GM19035 (cell line): ENCODE results near the gene BPIFB2.
"Not testable (repeated sequence)": the region's sequence is repeated elsewhere in the genome, so short reads cannot be mapped to it uniquely, and the experiment has no call there.

ENCODE experiments used
- ATAC-seq: cut with Tn5 transposase; IDR thresholded peaks from one replicate; pipeline ENCODE4 v1.9.1; 2021; ENCODE audit not compliant: unreplicated experiment

BPIFB2 gene

GRCh38 chr20:32970115-32970972, 37.2 kb upstream of the BPIFB2 start:
- no peak for ATAC-seq

GRCh38 chr20:32970973-32971300, 36.6 kb upstream of the BPIFB2 start:
- ATAC-seq: no peak

DNA sequence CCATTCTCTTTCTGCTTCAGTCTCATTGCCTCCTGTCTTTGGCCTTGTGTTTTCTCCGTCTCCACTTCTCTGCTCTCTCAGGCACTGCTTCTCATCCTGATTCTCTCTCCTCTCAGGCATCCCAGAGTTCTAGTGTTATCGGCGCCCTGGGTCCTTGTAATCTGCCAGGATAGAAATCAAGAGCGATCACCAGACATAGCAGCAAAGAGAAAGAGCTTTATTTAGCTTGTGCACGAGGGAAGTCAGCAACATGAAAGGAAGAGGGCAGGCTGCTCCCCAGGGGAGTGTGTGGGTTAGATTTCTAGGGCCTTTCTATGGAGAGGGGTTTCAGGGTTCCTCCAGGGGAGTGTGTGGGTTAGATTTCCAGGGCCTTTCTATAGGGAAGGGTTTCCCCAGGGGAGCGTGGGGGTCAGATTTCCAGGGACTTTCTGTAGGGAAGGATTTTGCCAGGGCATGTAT, 35.8 kb upstream of the BPIFB2 start:
- ATAC-seq: peak; percentile 21

DNA sequence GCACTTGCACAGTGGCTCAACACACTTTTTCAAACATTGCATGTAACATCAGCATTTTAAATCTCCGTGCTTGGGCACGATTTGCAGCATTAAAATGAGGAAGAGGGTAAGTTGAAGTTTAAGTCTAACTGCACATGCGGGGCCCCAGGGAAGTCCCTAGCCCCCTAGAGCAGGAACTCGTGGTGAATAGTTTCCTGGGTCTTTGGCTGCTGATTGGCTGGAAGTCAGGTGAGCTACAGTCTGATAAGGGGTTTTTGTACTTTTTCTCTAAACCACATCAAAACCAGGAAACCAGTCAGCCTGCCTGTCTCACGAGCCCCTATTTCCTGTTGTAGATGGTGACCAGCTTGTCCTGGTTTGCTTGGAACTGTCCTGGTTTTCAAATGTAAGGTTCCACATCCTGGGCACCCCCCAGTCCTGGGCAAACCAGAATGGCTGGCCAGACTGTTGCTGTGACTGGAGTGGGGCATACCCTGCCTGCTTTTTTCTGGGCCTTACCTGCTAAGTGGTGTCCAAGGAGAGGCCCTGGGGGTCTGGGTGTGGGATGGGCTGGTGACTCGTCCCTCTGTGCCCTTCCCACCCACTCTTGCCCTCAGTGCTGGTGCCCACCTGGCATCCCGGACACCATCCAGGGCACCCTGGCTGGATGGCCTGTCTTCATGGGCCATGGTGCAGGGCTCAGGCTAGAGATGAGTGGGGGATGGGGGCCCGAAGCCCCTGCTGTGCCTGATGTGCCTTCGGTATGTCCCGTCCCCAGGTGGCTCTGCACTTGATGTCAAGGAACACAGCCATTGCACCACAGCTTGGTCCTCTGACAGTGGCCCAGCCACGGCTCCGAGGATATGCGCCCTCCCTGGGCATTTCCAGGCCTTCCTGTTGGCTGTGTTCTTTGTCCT, 35.1 kb upstream of the BPIFB2 start:
- ATAC-seq: peak; percentile 92

GRCh38 chr20:32973077-32973717, 34.3 kb upstream of the BPIFB2 start:
- ATAC-seq: no peak

DNA sequence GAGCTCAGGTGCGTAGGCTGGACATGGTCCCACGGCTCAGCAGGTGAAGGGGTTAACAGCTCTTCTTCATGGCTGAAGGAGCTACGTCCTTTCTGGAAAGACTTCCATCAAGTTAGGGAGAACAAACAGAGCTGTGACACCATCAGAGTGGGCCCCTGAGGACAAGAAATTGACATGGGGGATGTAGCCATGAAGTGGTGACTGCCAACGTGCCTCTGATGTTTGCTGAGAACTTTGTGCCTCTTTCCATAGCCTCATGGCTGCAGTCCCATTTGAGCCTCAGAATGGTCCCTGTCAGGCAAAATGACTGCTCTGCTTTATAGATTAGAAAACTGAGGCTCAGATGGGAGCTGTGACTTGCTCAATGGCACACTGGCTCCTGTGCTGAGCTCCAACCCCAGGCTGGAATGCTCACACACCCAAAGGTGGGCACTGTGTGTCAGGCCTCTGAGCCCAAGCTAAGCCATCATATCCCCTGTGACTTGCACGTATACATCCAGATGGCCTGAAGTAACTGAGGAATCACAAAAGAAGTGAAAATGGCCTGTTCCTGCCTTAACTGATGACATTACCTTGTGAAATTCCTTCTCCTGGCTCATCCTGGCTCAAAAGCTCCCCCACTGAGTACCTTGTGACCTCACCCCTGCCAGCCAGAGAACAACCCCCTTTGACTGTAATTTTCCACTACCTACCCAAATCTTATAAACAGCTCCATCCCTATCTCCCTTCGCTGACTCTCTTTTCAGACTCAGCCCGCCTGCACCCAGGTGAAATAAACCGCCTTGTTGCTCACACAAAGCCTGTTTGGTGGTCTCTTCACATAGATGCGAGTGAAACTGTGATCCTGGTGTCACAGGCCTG, 33.1 kb upstream of the BPIFB2 start:
- ATAC-seq: not testable (repeated sequence)

DNA sequence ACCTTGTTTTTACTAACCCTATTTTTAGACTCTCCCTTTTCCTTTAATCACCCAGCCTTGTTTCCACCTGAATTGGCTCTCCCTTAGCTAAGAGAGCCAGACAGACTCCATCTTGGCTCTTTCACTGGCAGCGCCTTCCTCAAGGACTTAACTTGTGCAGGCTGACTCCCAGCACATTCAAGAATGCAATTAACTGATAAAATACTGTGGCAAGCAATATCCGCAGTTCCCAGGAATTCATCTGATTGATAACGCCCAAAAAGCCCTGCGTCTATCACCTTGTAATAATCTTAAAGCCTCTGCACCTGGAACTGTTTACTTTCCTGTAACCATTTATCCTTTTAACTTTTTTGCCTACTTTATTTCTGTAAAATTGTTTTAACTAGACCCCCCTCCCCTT, 32.4 kb upstream of the BPIFB2 start:
- ATAC-seq: not testable (repeated sequence)

- no peak for ATAC-seq
Measured at GRCh38 chr20:32975698-32976674, 31.5 kb upstream of the BPIFB2 start.

DNA sequence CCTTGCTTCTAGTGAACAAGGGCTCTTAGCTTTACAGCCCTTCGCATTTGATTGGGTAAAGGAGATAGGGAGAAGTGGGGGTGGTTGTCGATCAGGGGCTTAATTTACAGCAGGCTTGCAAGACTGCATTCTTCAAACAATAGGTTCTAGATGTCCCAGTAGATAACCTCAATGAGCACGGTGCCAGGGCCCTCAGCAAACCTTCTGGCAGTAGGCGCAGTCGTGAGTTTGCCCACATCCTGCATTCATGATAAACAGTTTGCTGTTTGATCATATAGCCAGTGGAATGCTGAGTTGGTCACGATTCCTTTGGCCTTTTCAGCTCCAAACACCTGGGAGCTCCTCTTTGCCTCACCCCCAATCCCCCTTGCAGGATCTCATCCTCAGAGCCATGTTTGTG, 30.8 kb upstream of the BPIFB2 start:
- ATAC-seq: no peak

DNA sequence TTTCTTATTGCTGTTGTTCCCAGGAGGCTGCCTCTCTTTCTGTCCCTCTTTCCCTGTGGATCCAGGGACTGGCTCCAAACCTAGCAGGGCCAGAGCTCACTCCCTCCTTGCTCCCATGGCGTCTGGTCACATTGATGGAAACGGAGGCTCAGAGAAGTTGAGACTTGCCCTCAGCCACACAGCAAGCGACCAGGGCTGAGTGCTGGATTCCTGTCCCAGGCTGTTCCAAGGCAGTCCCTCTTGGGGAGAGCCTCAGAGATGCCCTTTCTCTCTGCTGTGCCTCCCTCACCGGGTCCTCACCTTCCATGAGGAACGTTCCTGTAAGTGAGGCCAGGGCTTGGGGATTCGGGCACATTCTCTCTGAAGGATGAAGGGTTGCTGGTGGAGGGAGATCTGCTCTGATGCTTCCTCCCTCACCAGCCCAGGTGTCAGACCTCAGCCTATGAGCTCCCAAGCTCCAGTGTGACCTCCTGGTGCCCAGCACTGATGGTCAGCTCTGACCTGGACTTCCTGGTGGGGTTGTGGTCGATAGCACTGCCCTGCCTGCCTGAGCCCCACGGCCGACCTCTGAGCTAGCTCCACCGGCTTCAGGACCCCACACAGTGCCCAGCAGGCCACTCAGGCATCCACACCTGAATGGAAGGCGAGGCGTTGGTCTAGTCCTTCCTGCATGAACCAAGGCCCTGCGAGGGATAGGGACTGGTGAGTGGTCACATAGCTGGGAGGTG, 30.1 kb upstream of the BPIFB2 start:
- no peak for ATAC-seq

DNA sequence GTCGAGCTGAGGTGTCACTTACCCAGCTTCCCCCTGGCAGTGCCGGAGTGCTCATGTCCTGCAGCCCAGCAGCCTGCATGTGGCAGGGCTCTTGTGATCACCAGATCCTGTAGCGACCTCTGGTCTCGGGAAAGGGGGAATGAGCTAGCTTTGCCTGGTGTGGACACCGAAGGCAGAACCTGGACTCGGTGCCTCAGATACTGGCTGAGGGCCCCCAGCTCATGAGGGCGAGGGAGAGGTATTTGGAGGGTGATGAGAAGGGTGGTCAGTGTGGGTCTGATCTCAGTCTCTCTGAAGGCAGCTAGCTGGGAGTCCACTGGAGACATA, 29.5 kb upstream of the BPIFB2 start:
- ATAC-seq: no peak

DNA sequence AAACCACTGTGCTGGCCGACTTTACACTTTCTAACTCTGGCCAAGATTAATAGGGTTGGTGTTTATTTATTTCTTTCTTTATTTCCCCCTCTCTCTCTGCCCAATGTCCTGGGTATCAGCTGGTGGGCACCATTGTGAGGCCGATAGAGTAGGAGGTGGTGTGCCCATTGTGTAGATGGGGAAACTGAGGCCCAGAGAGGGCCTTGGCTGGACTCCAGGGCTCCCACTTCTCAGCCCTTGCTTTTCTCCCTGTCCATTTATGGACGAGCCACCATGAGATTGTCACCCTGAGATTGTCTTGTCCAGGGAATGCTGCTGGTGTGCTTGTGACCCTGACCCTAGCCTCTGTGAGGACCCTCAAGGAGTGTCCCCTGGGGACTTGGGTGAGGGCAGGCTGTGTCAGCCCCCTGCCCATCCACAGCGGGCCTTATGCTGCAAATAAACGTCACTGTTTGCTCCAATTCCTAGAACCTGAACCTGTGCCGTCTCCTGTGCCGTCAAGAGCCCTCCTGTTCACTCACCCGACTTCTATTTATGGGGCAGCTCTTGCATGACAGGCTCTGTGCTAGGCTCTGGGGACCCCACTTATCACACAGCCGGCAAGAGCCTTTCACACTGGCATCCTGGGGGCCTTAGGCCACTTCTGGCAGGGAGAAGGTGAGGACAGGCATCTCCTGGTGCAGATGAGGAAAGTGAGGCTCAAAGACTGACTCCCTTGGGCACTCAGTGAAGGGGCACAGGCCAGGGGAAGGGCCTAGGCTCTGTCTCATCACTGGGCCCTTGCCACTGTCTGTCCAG, 28.1 kb upstream of the BPIFB2 start:
- no peak for ATAC-seq

GRCh38 chr20:32980131-32980941, 27.2 kb upstream of the BPIFB2 start:
- ATAC-seq: no peak

DNA sequence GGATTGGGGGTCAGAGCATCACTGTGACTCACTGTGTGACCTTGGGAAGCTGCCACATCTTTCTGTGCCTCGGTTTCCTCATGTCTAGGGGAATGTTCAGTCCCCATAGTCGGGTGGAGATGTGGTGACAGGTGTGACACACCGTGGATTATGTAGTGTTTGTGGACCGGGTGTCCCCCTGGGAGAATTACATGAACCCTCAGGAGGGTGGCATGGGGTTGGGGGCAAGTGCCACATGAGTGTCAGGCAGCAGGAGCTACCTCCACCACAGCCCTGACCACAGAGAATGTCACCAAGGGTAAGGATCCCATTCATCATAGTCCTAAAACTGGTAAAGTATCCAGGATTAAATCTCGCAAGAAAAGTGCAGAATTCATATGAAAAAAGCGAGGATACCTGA, 26.5 kb upstream of the BPIFB2 start:
- ATAC-seq: no peak

DNA sequence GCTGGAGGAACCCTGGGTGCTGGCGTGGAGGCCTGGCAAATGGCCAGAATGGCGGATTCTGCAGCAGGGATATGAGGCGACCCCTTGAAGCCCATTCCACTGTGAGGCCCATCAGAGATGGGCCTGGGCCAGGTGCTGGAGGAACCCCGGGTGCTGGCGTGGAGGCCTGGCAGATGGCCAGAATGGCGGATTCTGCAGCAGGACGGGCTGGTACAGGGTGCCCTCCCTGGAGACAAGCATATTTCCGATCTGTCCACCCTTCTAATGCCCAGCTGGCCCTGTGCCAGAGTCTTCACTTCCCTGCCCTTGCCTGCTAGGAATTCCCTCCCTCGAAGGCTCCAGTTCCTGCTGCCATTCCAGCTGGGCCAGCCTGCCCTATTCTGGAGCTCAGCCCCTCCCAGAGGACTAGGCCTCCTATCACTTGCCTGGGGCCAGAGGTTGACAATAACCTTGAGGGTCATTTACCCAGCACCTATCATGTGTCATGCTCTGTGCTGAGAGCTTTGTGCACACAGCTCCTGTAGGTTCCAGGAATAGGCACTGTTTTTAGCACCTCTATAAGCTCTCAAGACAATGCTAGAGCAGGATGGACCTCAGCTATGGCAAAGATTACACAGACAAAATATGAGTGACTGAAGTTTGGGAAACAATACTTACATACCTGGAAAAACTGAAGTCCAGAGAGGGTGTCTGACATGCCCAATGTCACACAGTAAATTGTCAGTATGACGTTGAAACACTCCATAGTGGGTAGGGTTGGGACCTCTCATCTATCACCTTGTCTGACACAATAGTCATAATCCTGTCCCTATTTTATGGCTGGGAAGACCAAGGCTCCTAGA, 24.7 kb upstream of the BPIFB2 start:
- no peak for ATAC-seq

- no peak for ATAC-seq
Measured at GRCh38 chr20:32983459-32984112, 23.9 kb upstream of the BPIFB2 start.
